SU-DHL-6 (cell line): ENCODE measurements around the gene BMP7.
"Not testable (repeated sequence)": the region's sequence is repeated elsewhere in the genome, so short reads cannot be mapped to it uniquely, and the experiment has no call there.

Experiments used
- H2AFZ ChIP-seq: fragments of 200-600 bp; sonication (generic); 2 replicates; pipeline ENCODE4 v1.6.1; 2014; ENCODE audit warnings: low read depth, mild to moderate bottlenecking, moderate library complexity, mixed read lengths, antibody characterized with exemption, low read length; ENCODE audit not compliant: severe bottlenecking
- H3F3A ChIP-seq: fragments of 200-600 bp; shearing (Covaris generic); 2 replicates; pipeline ENCODE4 v1.6.0; 2016; ENCODE audit warnings: antibody characterized with exemption, mild to moderate bottlenecking; ENCODE audit not compliant: insufficient read depth
- H3K27ac ChIP-seq: fragments of 200-600 bp; sonication (generic); 2 replicates; pipeline ENCODE4 v1.5.1; 2016; ENCODE audit warnings: low read depth, mild to moderate bottlenecking, low read length, moderate library complexity, mixed read lengths
- H3K27me3 ChIP-seq: fragments of 200-600 bp; sonication (generic), shearing (Covaris generic); 2 replicates; pipeline ENCODE4 v1.6.0; 2014; ENCODE audit warnings: mild to moderate bottlenecking, low read length
- H3K36me3 ChIP-seq: fragments of 200-600 bp; sonication (generic); 2 replicates; pipeline ENCODE4 v1.6.1; 2014; ENCODE audit warnings: mild to moderate bottlenecking, low read length, mixed read lengths
- H3K4me2 ChIP-seq: fragments of 300-600, 200-600 bp; shearing (Covaris generic), sonication (generic); 2 replicates; pipeline ENCODE4 v1.6.0; 2014; ENCODE audit warnings: low read length, low read depth, mild to moderate bottlenecking; ENCODE audit not compliant: poor library complexity, severe bottlenecking
- H3K4me3 ChIP-seq: fragments of 200-600 bp; sonication (generic); 2 replicates; pipeline ENCODE4 v1.5.1; 2014; ENCODE audit warnings: antibody characterized with exemption, low read length, mild to moderate bottlenecking, mixed read lengths; ENCODE audit not compliant: insufficient read depth, poor library complexity, severe bottlenecking
- H3K79me2 ChIP-seq: fragments of 200-600 bp; sonication (generic); 2 replicates; pipeline ENCODE4 v1.6.1; 2014; ENCODE audit warnings: mild to moderate bottlenecking, low read length, moderate library complexity; ENCODE audit not compliant: insufficient read depth
- H3K9ac ChIP-seq: fragments of 200-600 bp; sonication (generic); 2 replicates; pipeline ENCODE4 v1.7.0; 2014; ENCODE audit warnings: mild to moderate bottlenecking, low read length
- H3K9me2 ChIP-seq: fragments of 200-600 bp; sonication (generic); replicated peaks from 2 replicates; pipeline ENCODE4 v1.6.1; 2014; ENCODE audit warnings: low read length; ENCODE audit not compliant: insufficient read depth
- H3K9me3 ChIP-seq: fragments of 200-600 bp; sonication (generic); 2 replicates; pipeline ENCODE4 v1.6.1; 2014; ENCODE audit warnings: low read length, mixed read lengths; ENCODE audit not compliant: insufficient read depth
- H4K20me1 ChIP-seq: fragments of 200-600 bp; sonication (generic); 2 replicates; pipeline ENCODE4 v1.6.1; 2014; ENCODE audit warnings: low read depth, mild to moderate bottlenecking, antibody characterized with exemption, low read length, moderate library complexity, mixed read lengths
- CTCF ChIP-seq: fragments of 200-600 bp; sonication (generic); IDR thresholded peaks from one replicate; pipeline ENCODE4 v1.5.1; 2017; ENCODE audit warnings: antibody characterized with exemption, mild to moderate bottlenecking, low read length, moderate library complexity; ENCODE audit not compliant: insufficient read depth, poor library complexity, severe bottlenecking
- EZH2phosphoT487 ChIP-seq: fragments of 200-600 bp; sonication (generic), shearing (Covaris generic); conservative IDR thresholded peaks from 2 replicates; pipeline ENCODE4 v1.6.1; 2018; ENCODE audit warnings: mild to moderate bottlenecking, antibody characterized with exemption, low read length, moderate library complexity, mixed read lengths

Gene BMP7

DNA sequence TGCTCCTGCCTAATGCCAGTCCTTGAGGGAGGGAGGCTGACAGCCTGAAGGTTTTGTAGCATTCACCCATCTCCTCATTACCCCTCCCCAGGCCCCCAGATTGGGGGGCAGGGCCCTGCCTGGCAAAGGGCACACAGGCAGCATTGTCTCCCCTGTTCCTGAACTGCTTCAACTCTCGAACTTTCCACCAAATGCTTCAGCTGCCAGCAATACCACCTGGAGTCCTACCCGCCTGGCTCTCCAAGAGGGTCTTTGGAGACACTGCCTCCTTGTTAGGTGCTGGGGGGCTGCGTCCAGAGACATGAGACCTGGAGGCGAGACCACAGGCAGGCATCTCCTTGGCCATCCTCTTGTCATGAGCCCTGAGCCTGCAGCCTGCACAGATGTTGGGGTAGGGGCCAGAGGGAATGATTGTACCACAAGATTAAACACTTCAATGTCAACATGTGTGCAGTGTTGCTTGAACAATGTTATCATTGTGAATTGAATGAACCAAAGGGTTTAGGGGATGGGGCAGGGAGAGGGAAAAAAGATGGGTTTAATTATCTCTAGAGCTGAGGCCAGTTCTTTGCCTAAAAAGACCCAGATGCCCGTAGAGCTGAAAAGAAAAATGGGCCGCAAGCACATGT, 25.0 kb downstream of the BMP7 start:
- H3K36me3 ChIP-seq = peaks cover 31% of the 10 kb centered on the region
- TF ChIP-seq EZH2phosphoT487 (no peak), CTCF (no peak)
- no peaks in the 10 kb centered on the region for H3F3A ChIP-seq
- no peak overlapping the region for H2AFZ ChIP-seq
- no peak overlapping the region for H3K9ac ChIP-seq
- peaks cover 4% of the 10 kb centered on the region; the same call in 1 of the 2 replicates for H4K20me1 ChIP-seq
- H3K4me3 ChIP-seq = no peak overlapping the region
- no peaks in the 10 kb centered on the region for H3K9me2 ChIP-seq
- no peaks in the 10 kb centered on the region for H3K27me3 ChIP-seq
- H3K4me2 ChIP-seq = no peak overlapping the region
- H3K9me3 ChIP-seq = 0 out of 2 replicates have a peak, but pooled peaks cover 5% of the 10 kb centered on the region
- no peak overlapping the region for H3K27ac ChIP-seq
- peaks cover 100% of the 10 kb centered on the region for H3K79me2 ChIP-seq

DNA sequence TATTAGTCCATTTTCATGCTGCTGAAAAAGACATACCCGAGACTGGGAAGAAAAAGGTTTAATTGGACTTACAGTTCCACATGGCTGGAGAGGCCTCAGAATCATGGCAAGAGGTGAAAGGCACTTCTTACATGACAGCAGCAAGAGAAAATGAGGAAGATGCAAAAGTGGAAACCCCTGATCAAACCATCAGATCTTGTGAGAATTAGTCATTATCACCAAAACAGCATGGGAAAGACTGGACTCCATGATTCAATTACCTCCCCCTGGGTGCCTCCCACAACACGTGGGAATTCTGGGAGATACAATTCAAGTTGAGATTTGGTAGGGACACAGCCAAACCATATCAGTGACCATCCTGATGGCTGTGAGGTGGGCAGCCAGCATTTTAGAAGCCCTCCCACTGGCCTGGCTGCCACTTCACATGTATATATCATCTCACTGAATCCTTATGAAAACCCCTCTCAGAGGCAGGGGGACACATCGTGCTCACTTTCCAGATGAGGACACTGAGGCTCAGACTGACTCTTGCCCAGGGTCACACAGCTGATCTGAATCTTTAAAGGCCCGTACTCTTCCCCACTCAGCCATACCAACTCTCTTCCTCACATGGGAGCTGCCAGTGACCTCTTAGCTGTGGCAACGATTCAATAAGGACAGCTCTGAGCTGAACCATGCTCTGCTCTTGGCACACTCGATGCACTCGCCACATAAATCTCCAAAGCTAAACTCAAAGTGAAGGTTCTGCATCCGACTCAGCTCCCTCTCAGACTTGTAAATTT, 25.7 kb downstream of the BMP7 start:
- TF ChIP-seq EZH2phosphoT487 (no peak), CTCF (no peak)
- Histone ChIP-seq H3F3A (no peaks in the 10 kb centered on the region), H3K27me3 (no peaks in the 10 kb centered on the region), H4K20me1 (peaks cover 9% of the 10 kb centered on the region; the same call in 1 of the 2 replicates), H3K9me2 (no peaks in the 10 kb centered on the region), H3K27ac (no peak overlapping the region), H3K79me2 (peaks cover 100% of the 10 kb centered on the region), H2AFZ (no peak overlapping the region), H3K36me3 (peaks cover 31% of the 10 kb centered on the region), H3K4me2 (no peak overlapping the region), H3K9ac (no peak overlapping the region), H3K9me3 (0 out of 2 replicates have a peak, but pooled peaks cover 5% of the 10 kb centered on the region), H3K4me3 (no peak overlapping the region)

GRCh38 chr20:57239725-57240124, 26.7 kb downstream of the BMP7 start:
- not testable (repeated sequence) for H3F3A ChIP-seq, H3K9ac ChIP-seq, H3K27ac ChIP-seq, H3K4me2 ChIP-seq, H3K4me3 ChIP-seq, H3K27me3 ChIP-seq, H2AFZ ChIP-seq, H4K20me1 ChIP-seq, H3K9me2 ChIP-seq, H3K9me3 ChIP-seq
- H3K36me3 ChIP-seq = peaks cover 31% of the 10 kb centered on the region
- H3K79me2 ChIP-seq = peaks cover 100% of the 10 kb centered on the region

DNA sequence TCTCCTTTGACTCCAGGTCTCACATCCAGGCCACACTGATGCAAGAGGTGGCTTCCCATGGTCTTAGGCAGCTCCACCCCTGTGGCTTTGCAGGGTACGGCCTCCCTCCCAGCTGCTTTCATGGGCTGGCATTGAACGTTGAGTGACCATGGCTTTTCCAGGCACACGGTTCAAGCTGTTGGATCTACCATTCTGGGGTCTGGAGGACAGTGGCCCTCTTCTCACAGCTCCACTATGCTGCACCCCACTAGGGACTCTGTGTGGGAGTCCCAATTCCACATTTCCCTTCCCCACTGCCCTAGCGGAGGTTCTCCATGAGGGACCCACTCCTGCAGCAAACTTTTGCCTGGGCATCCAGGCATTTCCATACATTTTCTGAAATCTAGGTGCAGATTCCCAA, 27.1 kb downstream of the BMP7 start:
- H3K36me3 ChIP-seq = peaks cover 31% of the 10 kb centered on the region
- not testable (repeated sequence) for H3K4me2 ChIP-seq, H3K4me3 ChIP-seq

More for the DNA sequence above, 27.1 kb downstream of the BMP7 start:
- H3K9ac ChIP-seq, H3K9me3 ChIP-seq, H3F3A ChIP-seq, H2AFZ ChIP-seq, H3K27ac ChIP-seq, H3K27me3 ChIP-seq, H4K20me1 ChIP-seq, H3K9me2 ChIP-seq: not testable (repeated sequence)
- H3K79me2 ChIP-seq = peaks cover 100% of the 10 kb centered on the region
